ENCODE results near the gene COX17. TPM values are rescaled to one million over a fixed set of nuclear protein-coding genes. Genes with fewer than 3 reads are reported as not detected.

COX17 gene
- total RNA-seq, 1 experiment from 2014 or later = 51.6 TPM

DNA sequence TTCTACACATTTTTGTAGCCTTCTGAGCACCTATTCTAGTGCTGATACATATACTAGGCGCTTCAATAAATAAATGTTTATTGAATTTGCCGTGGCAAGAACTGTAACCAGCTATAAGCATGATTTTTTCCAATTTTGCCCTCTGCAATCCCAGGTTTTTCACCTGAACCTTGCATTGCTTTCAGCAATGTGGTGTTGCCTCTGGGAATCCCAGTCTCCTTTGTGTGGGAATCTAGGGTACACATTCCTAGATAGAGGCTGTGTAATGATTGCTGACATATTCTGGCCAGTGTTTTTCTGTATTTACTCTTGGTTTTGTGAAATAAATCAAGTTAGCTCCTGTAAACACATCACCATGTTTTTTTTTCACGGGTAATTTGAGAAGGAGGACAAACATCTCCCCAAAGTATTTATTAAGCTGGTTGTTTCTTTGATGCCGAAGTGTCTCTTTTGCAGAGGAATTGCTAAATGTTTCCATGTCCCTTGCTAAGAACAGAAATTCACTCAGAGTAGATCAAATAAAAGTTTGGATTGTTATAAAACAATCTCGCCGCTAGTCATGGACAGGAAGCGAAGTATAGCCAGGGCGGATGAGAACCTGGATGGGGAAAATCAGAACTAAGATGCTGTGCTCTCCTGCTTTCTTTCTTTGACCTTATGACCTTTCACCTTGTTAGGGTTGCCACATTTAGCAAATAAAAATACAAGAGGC lies 26.8 kb upstream of the COX17 start:
- CTCF ChIA-PET = interaction anchor here (0.9 kb wide), 1 partner anchor 14 kb away, joined by 3 read pairs; no protein-coding TSS in a partner anchor

More for the DNA sequence above, 26.8 kb upstream of the COX17 start:
- Histone ChIP-seq H4K20me1 (ENCODE audit: insufficient read depth) (no peaks in the 10 kb centered on the region), H3K4me2 (ENCODE audit: low read length) (no peak overlapping the region), H3K79me2 (ENCODE audit: insufficient read depth, low read length) (no peaks in the 10 kb centered on the region), H3K27me3 (ENCODE audit: insufficient read depth, low read length) (no peaks in the 10 kb centered on the region), H3K4me3 (replicated peaks in 1 of 2; ENCODE audit: low read depth in 1 of 2, low read length in 2 of 2) (no peak overlapping the region), H3K9ac (ENCODE audit: low read length) (no peak overlapping the region), H3K9me3 (ENCODE audit: control insufficient read depth in 1 of 2, insufficient read depth in 1 of 2, low read depth in 1 of 2, low read length in 2 of 2) (no peaks in the 10 kb centered on the region), H2AFZ (ENCODE audit: low read depth, low read length, poor library complexity, severe bottlenecking) (peak overlapping the region; percentile 69), H3K36me3 (ENCODE audit: control insufficient read depth in 1 of 2, insufficient read depth in 2 of 2, low read length in 2 of 2) (no peaks in the 10 kb centered on the region), H3K4me1 (ENCODE audit: control insufficient read depth in 1 of 2, insufficient read depth in 2 of 2, low read length in 2 of 2) (peaks cover 7 to 26% of the 10 kb centered on the region in 2 experiments; a peak in 3 of 4 replicates), H3K27ac (ENCODE audit: low read depth, low read length) (no peak overlapping the region), H3K9me2 (ENCODE audit: insufficient read depth) (no peaks in the 10 kb centered on the region)
- ATAC-seq (no peak), DNase-seq (ENCODE audit: low read depth, low spot score) (no peak)
- no TSS peak for BruUV-seq (replicated peaks)
- no peak for TF ChIP-seq YY1 (IDR thresholded peaks at IDR 0.05; ENCODE audit: extremely low read depth, insufficient replicate concordance, low read depth, low read length)
- TF ChIP-seq SIN3A (IDR thresholded peaks at IDR 0.05; ENCODE audit: low read depth) = no peak
- no peak for TF ChIP-seq ELF1 (IDR thresholded peaks at IDR 0.05; ENCODE audit: borderline replicate concordance, low read depth)
- no peak for TF ChIP-seq POLR2A (IDR thresholded peaks at IDR 0.05; ENCODE audit: borderline replicate concordance, extremely low read depth, insufficient read depth, insufficient read length)
- no peak for TF ChIP-seq CEBPB (IDR thresholded peaks at IDR 0.05; ENCODE audit: low read depth)
- TF ChIP-seq, protein P1, sequence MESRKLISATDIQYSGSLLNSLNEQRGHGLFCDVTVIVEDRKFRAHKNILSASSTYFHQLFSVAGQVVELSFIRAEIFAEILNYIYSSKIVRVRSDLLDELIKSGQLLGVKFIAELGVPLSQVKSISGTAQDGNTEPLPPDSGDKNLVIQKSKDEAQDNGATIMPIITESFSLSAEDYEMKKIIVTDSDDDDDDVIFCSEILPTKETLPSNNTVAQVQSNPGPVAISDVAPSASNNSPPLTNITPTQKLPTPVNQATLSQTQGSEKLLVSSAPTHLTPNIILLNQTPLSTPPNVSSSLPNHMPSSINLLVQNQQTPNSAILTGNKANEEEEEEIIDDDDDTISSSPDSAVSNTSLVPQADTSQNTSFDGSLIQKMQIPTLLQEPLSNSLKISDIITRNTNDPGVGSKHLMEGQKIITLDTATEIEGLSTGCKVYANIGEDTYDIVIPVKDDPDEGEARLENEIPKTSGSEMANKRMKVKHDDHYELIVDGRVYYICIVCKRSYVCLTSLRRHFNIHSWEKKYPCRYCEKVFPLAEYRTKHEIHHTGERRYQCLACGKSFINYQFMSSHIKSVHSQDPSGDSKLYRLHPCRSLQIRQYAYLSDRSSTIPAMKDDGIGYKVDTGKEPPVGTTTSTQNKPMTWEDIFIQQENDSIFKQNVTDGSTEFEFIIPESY (IDR thresholded peaks at IDR 0.05; ENCODE audit: extremely low read depth, insufficient replicate concordance, low read length) = no peak
- no peak for TF ChIP-seq EZH2 (IDR thresholded peaks at IDR 0.05)
- TF ChIP-seq, protein P2, sequence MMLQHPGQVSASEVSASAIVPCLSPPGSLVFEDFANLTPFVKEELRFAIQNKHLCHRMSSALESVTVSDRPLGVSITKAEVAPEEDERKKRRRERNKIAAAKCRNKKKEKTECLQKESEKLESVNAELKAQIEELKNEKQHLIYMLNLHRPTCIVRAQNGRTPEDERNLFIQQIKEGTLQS (IDR thresholded peaks at IDR 0.05) = no peak
- no peak for TF ChIP-seq ZNF274 (IDR thresholded peaks at IDR 0.05; ENCODE audit: low read depth, low read length)
- TF ChIP-seq JUND (IDR thresholded peaks at IDR 0.05) = no peak
- TF ChIP-seq POLR2AphosphoS5 (IDR thresholded peaks at IDR 0.05; ENCODE audit: low read depth, low read length) = no peak
- no peak for TF ChIP-seq EGR1 (IDR thresholded peaks at IDR 0.05; ENCODE audit: low read depth)
- no peak for TF ChIP-seq MAX (IDR thresholded peaks at IDR 0.05)
- TF ChIP-seq FOSL1 (IDR thresholded peaks at IDR 0.05; ENCODE audit: low read depth) = no peak
- TF ChIP-seq TCF7L2 (IDR thresholded peaks at IDR 0.05; ENCODE audit: borderline replicate concordance, extremely low read depth, insufficient read depth, insufficient read length) = no peak
- TF ChIP-seq SP1 (IDR thresholded peaks at IDR 0.05; ENCODE audit: low read depth) = no peak
- no peak for TF ChIP-seq CBX3 (IDR thresholded peaks at IDR 0.05; ENCODE audit: low read depth)
- no peak for TF ChIP-seq CTCF (IDR thresholded peaks at IDR 0.05 in 2 of 3, conservative IDR thresholded peaks at IDR 0.05 in 1 of 3; ENCODE audit: borderline replicate concordance in 1 of 3, insufficient read depth in 1 of 3, low read depth in 2 of 3, low read length in 2 of 3)
- TF ChIP-seq EZH2phosphoT487 (IDR thresholded peaks at IDR 0.05; ENCODE audit: borderline replicate concordance) = no peak
- TF ChIP-seq, protein P3, sequence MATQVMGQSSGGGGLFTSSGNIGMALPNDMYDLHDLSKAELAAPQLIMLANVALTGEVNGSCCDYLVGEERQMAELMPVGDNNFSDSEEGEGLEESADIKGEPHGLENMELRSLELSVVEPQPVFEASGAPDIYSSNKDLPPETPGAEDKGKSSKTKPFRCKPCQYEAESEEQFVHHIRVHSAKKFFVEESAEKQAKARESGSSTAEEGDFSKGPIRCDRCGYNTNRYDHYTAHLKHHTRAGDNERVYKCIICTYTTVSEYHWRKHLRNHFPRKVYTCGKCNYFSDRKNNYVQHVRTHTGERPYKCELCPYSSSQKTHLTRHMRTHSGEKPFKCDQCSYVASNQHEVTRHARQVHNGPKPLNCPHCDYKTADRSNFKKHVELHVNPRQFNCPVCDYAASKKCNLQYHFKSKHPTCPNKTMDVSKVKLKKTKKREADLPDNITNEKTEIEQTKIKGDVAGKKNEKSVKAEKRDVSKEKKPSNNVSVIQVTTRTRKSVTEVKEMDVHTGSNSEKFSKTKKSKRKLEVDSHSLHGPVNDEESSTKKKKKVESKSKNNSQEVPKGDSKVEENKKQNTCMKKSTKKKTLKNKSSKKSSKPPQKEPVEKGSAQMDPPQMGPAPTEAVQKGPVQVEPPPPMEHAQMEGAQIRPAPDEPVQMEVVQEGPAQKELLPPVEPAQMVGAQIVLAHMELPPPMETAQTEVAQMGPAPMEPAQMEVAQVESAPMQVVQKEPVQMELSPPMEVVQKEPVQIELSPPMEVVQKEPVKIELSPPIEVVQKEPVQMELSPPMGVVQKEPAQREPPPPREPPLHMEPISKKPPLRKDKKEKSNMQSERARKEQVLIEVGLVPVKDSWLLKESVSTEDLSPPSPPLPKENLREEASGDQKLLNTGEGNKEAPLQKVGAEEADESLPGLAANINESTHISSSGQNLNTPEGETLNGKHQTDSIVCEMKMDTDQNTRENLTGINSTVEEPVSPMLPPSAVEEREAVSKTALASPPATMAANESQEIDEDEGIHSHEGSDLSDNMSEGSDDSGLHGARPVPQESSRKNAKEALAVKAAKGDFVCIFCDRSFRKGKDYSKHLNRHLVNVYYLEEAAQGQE (IDR thresholded peaks at IDR 0.05; ENCODE audit: low read depth) = no peak
- POLR2A ChIA-PET = interaction anchor here (1.0 kb wide), 1 partner anchor 463 kb away, joined by 3 read pairs; the partner anchor contains the start of gene B4GALT4
- intact Hi-C loops (cut with micrococcal nuclease) = no loop called here
- RAD21 ChIA-PET (ENCODE audit: low non-redundant PET in 1 of 2, low total read pairs in 2 of 2, uncharacterized antibody in 2 of 2, unreplicated experiment in 2 of 2) = no interaction called here
